ENCODE results near the gene APOBEC3B.
"Not testable (repeated sequence)": the region's sequence is repeated elsewhere in the genome, so short reads cannot be mapped to it uniquely, and the experiment has no call there.

The APOBEC3B gene

GRCh38 chr22:38981992-38982927 is at the start of gene APOBEC3B:
APOBEC3B (plus strand) TSS chr22:38982347; CDS start chr22:38982454, 107 bp downstream.
- no peak for DNase-seq

DNA sequence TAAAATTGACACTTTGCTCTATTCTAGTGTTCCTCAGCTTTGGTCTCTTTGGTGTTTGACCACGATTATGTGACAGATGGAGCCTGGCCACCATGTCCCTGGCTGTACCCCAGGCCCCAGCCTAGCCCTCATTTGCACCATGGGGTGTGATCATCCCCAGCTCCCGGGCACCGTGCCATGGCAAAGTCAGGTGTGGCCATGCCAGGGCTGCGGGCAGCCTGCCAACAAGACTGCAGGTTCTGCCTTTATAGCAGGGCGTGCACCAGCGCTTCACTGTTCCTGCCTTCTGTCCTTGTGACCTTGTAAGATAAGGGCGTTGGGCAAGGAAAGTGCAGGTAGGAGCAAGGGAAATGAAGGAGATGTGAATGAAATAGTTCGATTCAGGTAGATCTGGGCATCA is 47.1 kb upstream of the APOBEC3B start:
- DNase-seq: no peak

- DNase-seq: no peak
Measured at GRCh38 chr22:38935616-38936015, 46.5 kb upstream of the APOBEC3B start.

GRCh38 chr22:38936562-38936961 is 45.6 kb upstream of the APOBEC3B start:
- no peak for DNase-seq

GRCh38 chr22:38937036-38937435 is 45.1 kb upstream of the APOBEC3B start:
- no peak for DNase-seq

DNA sequence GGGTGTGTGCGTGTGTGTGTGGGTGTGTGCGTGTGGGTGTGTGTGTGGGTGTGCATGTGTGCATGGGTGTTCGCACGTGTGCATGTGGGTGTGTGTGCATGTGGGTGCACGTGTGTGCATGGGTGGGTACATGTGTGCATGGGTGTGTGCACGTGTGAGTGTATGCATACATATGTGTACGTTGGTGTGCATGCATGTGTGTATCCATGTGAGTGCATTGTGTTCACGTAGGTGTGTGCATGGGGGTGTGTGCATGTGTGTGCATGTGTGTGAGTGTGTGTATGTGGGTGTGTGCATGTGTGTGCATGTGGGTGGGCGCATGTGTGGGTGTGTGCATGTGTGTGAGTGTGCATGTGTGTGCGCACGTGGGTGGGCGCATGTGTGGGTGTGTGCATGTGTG is 44.6 kb upstream of the APOBEC3B start:
- DNase-seq: no peak

DNA sequence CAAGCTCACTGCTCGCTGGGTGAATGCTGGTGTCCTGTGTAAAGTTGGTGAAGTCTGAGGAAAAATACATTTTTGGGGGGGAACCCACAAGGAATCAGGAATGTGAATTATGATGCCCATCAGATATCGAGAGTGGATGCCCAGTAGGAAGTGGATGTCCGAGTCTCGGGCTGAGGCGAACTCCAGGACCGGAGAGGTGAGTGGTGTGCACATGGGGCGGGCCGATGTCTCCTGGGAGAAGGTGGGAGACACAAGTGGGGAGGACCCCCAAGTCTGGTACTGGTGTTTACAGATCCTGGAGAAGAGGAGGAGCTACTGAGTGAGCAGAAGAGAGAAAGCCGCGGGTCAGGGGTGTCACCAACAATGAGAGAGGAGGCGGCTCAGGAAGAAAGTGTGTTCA is 43.9 kb upstream of the APOBEC3B start:
- no peak for DNase-seq

DNA sequence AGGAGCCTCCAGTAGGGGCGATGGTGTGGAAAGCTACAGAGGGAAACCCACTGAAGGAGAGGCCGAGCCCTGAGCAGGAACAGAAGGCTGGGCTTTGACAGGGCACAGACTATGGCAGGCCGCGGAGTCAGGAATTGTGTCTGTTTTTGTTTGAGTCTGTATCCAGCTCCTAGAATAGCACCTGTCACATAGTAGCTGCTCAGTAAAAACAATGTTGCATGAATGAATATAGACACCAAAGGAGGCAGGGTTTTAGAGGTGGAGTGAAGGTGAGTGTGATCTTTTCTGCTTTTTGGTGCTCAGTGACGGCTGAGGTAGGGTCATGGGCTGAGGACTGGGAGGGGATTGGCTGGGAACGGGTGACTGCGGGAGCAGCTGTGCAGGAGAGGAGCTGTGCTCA is 43.2 kb upstream of the APOBEC3B start:
- no peak for DNase-seq

DNA sequence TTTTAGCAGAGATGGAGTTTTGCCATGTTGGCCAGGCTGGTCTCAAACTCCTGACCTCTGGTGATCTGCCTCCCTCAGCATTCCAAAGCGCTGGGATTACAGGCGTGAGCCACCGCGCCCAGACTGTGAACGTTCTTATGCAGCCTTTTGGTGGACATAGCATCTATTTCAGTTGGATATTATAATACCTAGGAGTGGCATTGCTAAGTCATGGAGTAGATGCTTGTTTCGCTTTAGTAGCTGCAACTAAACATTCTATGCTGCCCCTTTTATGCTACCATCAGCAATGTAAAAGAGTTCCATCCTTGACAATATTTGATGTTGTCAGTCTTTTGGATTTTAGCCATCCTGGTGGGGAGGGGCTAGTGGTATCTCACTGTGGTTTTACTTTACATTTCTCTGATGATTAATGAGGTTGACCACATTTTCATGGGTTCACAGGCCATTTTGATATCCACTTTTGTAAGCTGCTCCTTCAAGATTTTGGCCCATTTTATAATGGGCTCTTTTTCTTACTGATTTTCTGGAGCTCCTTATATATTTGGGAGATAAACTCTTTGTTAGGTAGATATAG is 41.2 kb upstream of the APOBEC3B start:
- no peak for DNase-seq

DNA sequence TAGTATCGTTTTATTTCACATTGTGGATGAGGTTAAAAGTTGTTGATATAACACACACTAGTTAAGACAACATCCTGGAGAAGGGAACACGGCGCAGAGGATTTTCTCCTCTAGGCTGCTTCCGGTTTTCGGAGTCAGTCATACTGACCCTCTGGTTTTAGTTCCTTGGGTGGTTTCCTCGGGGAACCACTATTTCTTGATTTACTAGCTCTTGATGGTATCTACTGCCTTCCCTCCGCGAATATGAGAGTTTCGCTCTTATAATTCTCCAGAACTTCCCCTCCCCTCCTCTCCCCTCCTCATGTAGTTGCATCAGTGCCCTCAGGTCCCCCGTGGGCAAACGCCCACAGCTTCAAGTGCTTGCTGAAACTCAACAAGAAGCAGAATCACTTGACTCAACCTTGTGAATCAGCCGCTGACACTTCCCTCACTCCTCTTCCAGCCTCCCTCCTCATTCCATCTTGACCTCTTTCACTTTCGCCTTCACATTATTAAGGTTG is 40.6 kb upstream of the APOBEC3B start:
- no peak for DNase-seq

DNA sequence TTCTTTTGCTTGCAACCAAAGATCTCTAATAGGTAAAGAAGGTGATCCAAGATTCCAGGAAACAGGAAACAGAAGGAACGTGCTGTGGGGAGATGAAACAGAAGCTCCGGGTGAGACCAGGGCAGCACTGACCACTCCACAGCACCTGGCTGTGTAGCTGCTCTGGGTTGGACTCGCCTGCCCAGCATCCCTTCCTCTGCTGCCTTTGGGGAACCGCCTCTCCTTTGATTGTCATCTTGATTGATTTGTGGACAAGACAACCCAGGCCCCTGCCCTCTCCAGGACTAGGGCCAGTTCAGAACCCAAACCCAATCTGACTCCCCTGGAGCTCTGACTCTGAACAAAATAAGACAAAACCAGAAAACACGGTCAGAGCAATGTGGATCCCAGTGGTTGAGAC is 39.4 kb upstream of the APOBEC3B start:
- no peak for DNase-seq

DNA sequence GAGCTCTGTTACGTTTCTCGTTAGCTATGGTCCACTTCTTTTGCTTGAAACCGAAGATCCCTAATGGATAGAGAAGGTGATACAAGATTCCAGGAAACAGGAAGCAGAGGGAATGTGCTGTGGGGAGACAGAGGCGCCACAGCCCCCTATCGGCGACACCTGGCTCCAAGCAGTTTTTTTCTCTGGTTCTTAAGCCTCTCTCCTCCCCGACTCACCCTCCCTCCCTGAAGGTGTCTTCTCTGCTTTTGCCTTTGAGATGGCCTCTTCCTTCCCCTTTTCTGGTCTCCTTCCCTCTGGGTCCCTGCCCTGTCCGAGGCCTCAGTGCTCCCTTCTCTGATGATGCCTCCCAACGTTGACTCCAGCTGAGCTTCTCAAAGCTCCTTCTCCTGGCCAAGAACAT is 38.9 kb upstream of the APOBEC3B start:
- DNase-seq: no peak

DNA sequence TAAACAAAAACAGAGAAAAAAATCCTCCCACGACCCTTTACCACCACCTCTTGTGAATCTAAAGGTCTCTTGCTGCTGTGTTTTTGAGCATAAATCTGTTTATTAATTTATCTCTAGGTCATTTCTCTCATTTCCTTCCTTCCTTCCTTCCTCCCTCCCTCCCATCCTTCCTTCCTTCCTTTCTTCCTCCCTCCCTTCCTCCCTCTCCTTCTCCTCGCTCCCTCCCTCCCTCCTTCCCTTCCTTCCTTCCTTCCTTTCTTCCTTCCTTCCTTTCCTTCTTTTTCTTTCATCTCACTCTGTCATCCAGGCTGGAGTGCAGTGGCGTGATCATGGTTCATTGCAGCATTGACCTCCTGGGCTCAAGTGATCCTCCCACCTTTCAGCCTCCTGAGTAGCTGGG is 38.3 kb upstream of the APOBEC3B start:
- no peak for DNase-seq

DNA sequence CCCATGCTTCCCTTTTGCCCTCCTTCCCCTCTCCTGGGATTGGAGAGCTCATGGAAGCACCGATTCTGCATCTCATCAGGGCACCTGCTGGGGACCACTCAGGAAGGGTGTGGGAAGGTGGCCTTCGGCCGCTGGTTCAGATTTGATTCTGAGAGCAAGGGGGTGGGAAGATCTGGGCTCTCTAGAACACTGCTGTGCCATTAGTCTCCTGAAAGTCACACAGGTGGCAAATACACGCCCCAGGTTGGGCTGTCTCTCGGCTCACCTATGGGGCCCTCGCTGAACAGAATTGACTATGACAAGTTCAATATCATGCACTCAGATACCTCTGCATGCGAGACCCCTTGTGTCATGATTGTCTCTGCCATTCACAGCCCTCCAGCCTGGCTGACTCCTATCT is 37.5 kb upstream of the APOBEC3B start:
- DNase-seq: no peak

DNA sequence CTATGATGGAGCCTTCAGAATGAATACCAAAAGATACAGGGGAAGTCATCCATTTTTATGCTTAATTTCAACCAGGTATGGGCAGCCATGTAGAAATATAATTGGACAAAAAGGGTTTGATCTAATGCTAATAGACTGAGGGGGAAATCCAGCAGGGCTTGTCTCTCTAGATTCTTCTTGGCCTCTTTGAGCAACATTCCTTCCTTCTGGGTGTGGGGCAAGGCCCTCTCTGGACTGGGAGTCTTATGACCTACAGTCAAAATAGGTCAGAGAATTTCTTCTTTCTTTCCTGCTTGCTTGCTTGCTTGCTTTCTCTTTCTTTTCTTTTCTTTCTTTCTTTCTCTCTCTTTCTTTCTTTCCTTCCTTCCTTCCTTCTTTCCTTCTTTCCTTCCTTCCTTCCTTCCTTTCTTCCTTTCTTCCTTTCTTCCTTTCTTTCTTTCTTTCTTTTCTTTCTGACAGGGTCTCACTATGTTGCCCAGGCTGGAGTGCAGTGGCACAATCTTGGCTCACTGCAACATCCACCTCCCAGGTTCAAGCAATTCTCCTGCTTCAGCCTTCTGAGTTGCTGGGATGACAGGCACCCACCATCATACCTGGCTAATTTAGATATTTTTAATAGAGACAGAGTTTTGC is 36.3 kb upstream of the APOBEC3B start:
- not testable (repeated sequence) for DNase-seq

GRCh38 chr22:38946771-38947170 is 35.4 kb upstream of the APOBEC3B start:
- no peak for DNase-seq

GRCh38 chr22:38947321-38948140 is 34.6 kb upstream of the APOBEC3B start:
- no peak for DNase-seq

DNA sequence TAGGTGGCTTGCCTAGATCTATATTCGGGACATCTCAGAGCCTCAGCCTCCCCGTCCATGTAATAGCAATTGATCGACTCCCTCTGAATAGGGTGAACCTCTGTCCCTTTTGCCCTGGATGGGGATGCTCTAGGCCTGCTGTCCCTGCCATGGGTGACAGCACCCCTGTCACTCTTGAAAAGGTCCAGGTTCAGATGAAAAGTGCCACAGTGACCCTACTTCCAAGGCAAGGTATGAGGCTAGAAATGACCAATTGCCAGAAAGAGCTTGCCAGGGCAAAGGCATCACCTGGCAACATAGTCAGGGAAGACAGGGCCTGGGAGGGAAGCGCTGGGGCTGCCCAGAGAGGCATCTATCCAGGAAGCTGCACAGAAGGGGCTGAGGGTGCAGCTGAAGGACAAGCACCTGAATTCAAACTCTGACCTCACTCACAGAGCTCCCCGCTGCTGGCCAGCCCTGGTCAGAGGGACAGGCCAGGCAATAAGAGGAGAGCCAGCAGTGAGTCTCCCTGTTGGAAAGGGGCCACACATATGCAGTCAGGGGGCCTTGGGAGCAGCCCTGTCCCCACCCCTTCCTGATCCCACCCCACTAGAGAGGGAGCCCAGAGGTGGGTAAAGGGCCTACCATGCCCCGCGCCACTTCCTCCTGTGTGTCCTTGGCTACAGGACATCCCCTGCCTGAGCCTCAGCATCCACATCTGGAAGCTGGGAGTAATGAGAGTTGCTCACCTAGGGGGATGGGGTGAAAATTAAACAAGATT is 33.8 kb upstream of the APOBEC3B start:
- no peak for DNase-seq

DNA sequence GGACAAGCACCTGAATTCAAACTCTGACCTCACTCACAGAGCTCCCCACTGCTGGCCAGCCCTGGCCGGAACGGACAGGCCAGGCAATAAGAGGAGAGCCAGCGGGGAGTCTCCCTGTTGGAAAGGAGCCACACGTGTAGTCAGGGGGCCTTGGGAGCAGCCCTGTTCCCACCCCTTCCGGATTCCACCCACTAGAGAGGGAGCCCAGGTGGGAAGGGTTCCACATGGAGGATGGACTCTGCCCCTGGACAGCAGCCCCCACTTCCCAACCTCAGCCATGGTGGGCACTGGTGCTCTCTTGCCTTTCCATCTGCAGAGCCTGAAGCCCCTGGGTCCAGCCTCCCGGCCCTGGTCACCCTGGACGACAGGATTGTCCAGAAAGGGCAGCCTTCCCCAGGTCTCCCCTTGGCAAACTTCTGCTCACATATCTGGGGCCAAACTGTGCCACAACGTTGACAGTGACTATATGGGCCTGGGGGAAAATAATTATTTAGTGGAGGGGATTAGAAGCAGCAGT is 32.2 kb upstream of the APOBEC3B start:
- no peak for DNase-seq

DNA sequence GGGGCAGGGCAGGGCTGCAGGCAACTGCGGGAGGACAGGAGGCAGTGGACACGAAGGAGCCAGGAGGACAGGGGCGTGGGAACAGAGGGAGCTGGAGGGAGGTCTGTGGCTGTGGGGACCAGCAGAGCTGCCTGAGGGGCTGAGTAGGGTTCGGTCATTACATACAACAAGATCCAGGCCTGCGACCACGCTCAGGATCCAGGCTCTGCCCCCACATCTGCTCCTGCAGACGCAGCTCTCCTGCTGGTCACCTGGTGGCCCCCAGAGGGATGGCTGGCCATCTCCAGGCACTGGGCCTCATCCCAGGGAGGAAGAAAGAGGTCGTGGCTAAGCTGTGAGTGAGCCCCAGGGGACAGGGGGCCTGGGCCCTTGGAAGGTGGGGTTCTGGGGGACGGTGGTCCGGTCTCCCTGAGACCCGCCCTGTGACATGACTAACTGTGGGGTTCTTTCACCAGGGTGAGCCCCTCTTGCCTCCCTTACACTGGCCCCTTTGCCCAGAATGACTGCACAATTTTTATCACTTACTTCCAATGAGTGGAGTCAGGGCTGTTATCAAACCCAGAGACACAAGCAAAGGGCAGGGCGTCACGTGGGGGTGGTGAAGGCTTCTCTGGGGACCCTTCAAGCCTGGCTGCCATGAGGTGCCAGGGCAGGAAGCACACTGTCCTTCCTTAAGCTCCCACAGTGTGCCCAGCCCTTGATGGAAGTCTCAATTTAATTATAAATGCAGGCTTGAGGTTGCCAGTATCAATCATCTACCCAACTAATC is 31.4 kb upstream of the APOBEC3B start:
- no peak for DNase-seq

GRCh38 chr22:38951734-38952133 is 30.4 kb upstream of the APOBEC3B start:
- DNase-seq: no peak

All from NCI-H526 treated with DMSO at 0.1 percent for 48 hours (cell line).